ENCODE data around the gene ACTRT3.

DNA sequence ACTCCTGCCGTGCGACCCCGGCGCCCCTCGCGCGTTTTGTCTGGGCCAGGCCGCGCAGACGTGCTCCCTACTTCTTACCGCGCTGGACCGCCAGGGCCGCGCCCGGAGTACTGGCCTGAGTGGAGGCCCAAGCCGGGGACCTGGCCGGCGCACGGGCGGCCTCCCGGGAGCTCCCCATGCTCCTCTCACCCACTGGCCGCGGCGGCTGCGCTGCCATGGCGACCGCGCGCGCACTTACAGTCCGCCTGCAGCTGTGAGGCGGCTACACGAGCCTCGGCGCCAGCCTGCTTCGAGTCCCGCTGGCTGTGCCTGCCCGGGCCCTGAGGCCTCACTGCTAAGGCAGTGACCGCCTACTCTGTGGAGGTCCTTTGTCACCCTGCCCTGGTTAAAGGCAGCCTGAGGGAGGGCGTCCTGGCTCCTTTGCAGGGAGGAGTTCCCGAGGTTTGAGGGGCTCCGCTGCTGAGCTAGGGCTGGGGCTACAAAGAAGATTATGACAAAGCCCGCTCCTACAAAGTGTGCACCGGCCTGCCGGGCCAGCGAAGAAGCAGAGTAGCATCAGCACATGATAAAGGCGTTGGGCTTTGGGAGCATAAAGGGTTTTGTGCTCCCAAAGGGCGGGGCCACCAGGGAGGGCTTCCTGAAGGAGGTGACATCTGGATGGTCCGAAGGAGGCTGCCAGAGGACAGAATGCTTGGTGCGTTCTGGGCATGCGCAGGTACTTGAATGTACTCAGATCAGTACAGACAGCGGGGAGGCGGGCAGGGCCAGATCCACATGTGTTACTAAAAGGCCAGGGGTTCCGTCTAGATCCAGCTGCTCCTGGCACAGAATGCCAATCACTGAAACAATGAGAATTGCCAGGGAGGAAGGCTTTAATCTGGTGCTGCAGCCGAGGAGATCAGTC is 43.2 kb upstream of the ACTRT3 start, which contains the start of the genes LRRC34 and LRRIQ4:
- TF ChIP-seq, protein P1, sequence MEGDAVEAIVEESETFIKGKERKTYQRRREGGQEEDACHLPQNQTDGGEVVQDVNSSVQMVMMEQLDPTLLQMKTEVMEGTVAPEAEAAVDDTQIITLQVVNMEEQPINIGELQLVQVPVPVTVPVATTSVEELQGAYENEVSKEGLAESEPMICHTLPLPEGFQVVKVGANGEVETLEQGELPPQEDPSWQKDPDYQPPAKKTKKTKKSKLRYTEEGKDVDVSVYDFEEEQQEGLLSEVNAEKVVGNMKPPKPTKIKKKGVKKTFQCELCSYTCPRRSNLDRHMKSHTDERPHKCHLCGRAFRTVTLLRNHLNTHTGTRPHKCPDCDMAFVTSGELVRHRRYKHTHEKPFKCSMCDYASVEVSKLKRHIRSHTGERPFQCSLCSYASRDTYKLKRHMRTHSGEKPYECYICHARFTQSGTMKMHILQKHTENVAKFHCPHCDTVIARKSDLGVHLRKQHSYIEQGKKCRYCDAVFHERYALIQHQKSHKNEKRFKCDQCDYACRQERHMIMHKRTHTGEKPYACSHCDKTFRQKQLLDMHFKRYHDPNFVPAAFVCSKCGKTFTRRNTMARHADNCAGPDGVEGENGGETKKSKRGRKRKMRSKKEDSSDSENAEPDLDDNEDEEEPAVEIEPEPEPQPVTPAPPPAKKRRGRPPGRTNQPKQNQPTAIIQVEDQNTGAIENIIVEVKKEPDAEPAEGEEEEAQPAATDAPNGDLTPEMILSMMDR (IDR thresholded peaks at IDR 0.05; ENCODE audit: borderline replicate concordance, extremely low read depth, low read length, poor library complexity, severe bottlenecking), result no peak
- peak; percentile 53 for TF ChIP-seq EZH2 (IDR thresholded peaks at IDR 0.05; ENCODE audit: borderline replicate concordance, low read depth, low read length, severe bottlenecking)

All from DND-41 (cell line).